Measurements from ENCODE around the gene GLIPR1. TPM values are rescaled to one million over a fixed set of nuclear protein-coding genes. Genes with fewer than 3 reads are reported as not detected.
"Not testable (repeated sequence)": the region's sequence is repeated elsewhere in the genome, so short reads cannot be mapped to it uniquely, and the experiment has no call there.

Gene GLIPR1
- total and polyA plus RNA-seq, 8 donors = 0.68 to 19.1 (median 1.1) TPM

GRCh38 chr12:75481774-75482173, 1.2 kb downstream of the GLIPR1 start:
- H3K27ac ChIP-seq = peak overlapping the region in 1 of 4 donors; percentile 29
- no peak for FAIRE-seq
- intact Hi-C loops (cut with DNase I) = no loop called here
- H3K36me3 ChIP-seq = no peaks in the 10 kb centered on the region
- no peak for DNase-seq
- ATAC-seq = no peak
- peak overlapping the region in 1 of 4 donors; percentile 46 for H3K4me3 ChIP-seq
- H3K27me3 ChIP-seq = no peaks in the 10 kb centered on the region
- 67 to 78% methylated on average over 4 of the region's 4 CpGs for WGBS, 2 donors
- no peaks in the 10 kb centered on the region for H3K9me3 ChIP-seq
- TF ChIP-seq CTCF (IDR thresholded peaks at IDR 0.05) = no peak
- no peaks in the 10 kb centered on the region for H3K4me1 ChIP-seq

- no peak for FAIRE-seq
- H3K27ac ChIP-seq = no peak overlapping the region
- H3K36me3 ChIP-seq = no peaks in the 10 kb centered on the region
- no peak for DNase-seq
- ATAC-seq = no peak
- WGBS, 2 donors = 29 to 39% methylated on average over 4 of the region's 4 CpGs
- TF ChIP-seq CTCF (IDR thresholded peaks at IDR 0.05) = no peak
- no peaks in the 10 kb centered on the region for H3K27me3 ChIP-seq
- no peaks in the 10 kb centered on the region for H3K4me1 ChIP-seq
- H3K4me3 ChIP-seq = peak overlapping the region in 1 of 4 donors; percentile 46
- intact Hi-C loops (cut with DNase I) = no loop called here
- no peaks in the 10 kb centered on the region for H3K9me3 ChIP-seq
These were observed 2.1 kb downstream of the GLIPR1 start for GRCh38 chr12:75482646-75483045.

- ATAC-seq = no peak
- no peak for FAIRE-seq
- Histone ChIP-seq H3K4me1 (no peaks in the 10 kb centered on the region), H3K36me3 (no peaks in the 10 kb centered on the region), H3K27ac (no peak overlapping the region), H3K9me3 (no peaks in the 10 kb centered on the region), H3K27me3 (no peaks in the 10 kb centered on the region), H3K4me3 (peak overlapping the region in 1 of 4 donors; percentile 46)
- TF ChIP-seq CTCF (IDR thresholded peaks at IDR 0.05) = no peak
- DNase-seq = no peak
- 60 to 79% methylated on average over 2 of the region's 2 CpGs for WGBS, 2 donors
- intact Hi-C loops (cut with DNase I) = no loop called here
These were observed 2.9 kb downstream of the GLIPR1 start for GRCh38 chr12:75483431-75483830.

GRCh38 chr12:75484450-75484849, 3.9 kb downstream of the GLIPR1 start:
- H3K4me3 ChIP-seq; H3K9me3 ChIP-seq; DNase-seq; FAIRE-seq; ATAC-seq; intact Hi-C loops (cut with DNase I); H3K36me3 ChIP-seq; H3K27me3 ChIP-seq; H3K27ac ChIP-seq; H3K4me1 ChIP-seq: not testable (repeated sequence)
- 84 to 92% methylated on average over 2 of the region's 2 CpGs for WGBS, 2 donors

- 86% methylated on average over 4 of the region's 4 CpGs for WGBS, 2 donors
- Histone ChIP-seq H3K4me3 (no peak overlapping the region), H3K27ac (no peak overlapping the region), H3K9me3 (no peaks in the 10 kb centered on the region), H3K36me3 (no peaks in the 10 kb centered on the region), H3K27me3 (no peaks in the 10 kb centered on the region), H3K4me1 (no peaks in the 10 kb centered on the region)
- DNase-seq = no peak
- no peak for ATAC-seq
- intact Hi-C loops (cut with DNase I) = no loop called here
- FAIRE-seq = no peak
- TF ChIP-seq CTCF (IDR thresholded peaks at IDR 0.05) = no peak
These were observed 6.8 kb downstream of the GLIPR1 start for GRCh38 chr12:75487308-75487707.

- no peaks in the 10 kb centered on the region for H3K27me3 ChIP-seq
- TF ChIP-seq CTCF (IDR thresholded peaks at IDR 0.05) = no peak
- no peak overlapping the region for H3K27ac ChIP-seq
- H3K4me1 ChIP-seq = no peaks in the 10 kb centered on the region
- ATAC-seq (peak in 3 of 4 donors; percentile 69 to 72 (median 71)), DNase-seq (no peak), FAIRE-seq (no peak)
- H3K4me3 ChIP-seq = no peak overlapping the region
- no peaks in the 10 kb centered on the region for H3K9me3 ChIP-seq
- no peaks in the 10 kb centered on the region for H3K36me3 ChIP-seq
- intact Hi-C loops (cut with DNase I) = no loop called here
These were observed 8.0 kb downstream of the GLIPR1 start for GRCh38 chr12:75488553-75488952.
